Central memory CD4-positive, alpha-beta T cell (primary cell): Measurements from ENCODE around the gene CSH1.
"Not testable (repeated sequence)": the region's sequence is repeated elsewhere in the genome, so short reads cannot be mapped to it uniquely, and the experiment has no call there.

Experiments
- DNase-seq: peaks from one replicate; pipeline ENCODE4 v3.0.0; 2022

Gene CSH1

DNA sequence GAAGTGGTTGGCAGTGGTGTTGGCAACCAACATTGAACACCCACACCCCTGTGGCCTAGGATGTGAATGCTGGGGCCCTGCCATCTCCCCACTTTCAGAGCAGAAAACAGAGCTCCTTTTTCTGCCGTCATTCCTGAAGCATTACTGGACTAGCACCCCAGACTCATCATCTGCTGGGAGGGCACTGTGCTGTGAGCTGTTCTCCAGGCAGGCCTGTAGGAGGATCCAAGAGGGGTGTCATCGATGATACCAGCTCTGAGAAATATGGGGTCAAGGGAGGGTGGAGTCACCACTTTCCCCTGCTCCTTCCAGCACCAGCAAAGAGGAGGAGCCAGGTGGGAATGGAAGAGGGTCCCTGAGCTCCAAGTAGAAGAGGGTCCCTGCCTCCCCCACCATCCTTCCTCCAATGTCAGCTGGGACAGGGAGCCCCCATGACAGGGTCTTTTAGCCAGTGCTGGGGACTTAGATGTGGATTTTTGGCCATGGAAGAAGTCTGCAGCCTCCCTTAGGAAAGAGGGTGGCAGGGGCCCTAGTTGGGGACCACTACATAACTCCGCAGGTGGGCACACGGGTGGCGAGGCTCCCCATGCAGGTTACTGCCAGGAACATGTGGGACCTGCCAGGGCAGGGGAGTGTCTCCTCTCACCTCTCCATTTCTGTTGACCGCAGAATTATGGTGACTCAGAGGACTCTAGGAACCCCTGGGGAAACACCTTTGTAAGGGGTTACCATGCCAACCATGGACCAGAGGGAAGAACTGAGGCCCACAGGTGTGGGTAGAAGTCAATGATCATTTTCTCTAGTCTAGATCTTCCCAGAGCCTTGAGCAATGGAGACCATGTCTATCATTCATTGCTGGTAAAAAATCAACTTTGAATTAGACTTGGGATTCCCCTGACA is 2.8 kb upstream of the CSH1 start:
- DNase-seq = peak; percentile 33

DNA sequence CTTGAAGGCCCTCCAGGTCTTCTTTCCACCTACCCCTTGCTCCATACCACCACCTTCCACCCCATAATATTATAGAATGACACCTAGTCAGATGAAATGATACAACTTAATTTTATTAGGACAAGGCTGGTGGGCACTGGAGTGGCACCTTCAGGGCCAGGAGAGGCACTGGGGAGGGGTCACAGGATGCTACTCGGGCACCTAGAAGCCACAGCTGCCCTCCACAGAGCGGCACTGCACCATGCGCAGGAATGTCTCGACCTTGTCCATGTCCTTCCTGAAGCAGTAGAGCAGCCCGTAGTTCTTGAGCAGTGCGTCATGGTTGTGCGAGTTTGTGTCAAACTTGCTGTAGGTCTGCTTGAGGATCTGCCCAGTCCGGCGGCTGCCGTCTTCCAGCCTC is 1.6 kb downstream of the CSH1 start:
- not testable (repeated sequence) for DNase-seq

DNA sequence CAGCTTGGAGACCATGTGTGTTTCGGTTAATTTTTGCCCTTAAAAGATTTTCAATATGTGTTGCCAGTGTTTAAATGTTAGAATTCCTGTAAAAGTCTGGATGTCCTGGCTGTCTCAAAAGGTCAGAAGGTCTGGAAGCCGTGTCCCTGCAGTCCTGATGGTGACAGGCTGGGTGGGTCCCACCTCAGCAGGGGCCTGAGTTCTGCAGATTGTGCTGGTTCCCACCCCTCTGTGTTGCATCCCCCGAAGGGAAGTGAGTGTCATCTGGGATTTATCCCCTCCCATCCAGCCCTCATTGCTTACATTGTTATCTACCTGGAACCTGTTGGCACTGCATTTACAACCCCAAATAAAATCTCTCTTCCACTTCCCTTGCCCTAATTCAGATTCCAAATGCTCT is 2.4 kb downstream of the CSH1 start:
- DNase-seq = not testable (repeated sequence)

DNA sequence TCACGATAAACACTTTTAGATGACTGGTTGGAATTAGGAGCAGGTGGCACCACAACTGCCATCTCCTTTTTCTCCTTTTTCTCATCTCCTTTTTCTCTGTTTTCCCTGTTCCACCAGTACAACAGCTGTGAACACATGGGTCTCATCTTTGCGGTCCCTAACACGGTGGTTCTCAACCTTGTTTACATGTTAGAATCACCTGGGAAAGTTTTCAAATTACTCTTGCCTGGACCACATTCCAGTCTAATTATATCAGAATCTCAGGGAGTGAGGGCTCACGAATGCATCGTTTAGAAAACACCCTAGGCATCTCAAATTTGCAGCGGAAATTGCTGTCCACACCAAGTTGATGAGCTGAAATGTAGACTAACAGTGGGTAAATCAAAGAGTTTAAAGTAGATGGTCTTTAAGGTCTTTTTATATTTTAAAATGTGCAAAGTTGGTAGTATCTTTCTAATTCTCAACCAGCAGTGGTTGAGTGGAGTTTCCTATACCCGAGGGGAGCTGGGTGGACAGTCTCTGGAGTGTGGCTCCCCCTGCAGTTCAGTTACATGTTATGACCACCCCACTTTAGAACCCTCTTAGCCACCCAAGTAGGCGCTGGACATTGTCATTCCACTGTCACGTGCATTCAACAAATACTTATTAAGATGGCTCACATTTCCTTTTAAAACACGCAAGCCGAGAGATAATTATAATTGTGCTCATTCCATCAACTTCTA is 3.9 kb downstream of the CSH1 start:
- DNase-seq = not testable (repeated sequence)

DNA sequence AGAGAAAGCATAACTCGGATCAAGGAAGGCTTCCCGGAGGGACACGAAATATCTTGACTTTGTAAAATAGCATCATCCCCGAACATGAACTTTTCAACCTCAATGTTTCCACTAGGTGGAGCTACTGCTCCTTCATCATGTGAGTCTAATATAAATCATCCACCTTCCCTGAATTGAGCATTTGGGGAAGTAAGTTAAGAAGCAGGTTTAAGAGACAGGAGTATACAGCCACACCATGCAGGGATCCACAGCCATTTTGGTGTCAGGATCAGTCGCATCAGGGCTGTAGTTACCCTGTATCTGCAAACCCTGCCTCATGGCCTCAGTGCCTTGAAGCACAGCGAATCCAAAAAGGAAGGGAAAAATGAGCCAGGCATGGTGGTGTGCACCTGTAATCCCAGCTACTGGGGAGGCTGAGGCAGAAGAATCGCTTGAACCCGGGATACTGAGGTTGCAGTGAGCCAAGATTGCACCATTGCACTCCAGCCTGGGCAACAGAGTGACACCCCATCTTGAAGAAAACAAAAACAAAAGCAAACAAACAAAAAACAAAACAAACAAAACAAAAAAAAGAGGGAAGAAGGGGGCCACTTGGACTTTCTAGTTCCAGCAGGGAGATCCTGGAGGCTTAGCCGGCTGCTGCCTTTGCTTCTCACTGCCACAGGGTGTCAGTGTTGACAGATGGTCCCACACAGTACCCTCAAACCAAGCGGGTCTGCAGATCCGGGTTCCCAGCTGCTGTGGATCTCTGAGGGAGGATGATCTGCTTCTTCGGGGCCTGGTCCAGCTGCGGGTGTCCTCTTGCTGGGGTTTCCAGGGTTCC is 7.1 kb downstream of the CSH1 start:
- DNase-seq = not testable (repeated sequence)

DNA sequence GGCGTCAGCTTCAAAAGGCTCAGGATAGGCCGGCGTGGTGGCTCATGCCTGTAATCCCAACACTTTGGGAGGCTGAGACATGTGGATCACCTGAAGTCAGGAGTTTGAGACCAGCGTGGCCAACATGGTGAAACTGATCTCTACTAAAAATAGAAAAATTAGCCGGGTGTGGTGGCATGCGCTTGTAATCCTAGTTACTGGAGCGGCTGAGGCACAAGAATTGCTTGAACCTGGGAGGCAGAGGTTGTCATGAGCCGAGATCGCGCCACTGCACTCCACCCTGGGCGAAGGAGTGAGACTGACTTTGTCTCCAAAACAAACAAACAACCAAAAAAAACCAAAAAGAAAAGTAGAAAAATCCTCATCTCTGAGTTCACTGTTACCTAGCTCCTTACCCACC is 11.3 kb downstream of the CSH1 start:
- not testable (repeated sequence) for DNase-seq

DNA sequence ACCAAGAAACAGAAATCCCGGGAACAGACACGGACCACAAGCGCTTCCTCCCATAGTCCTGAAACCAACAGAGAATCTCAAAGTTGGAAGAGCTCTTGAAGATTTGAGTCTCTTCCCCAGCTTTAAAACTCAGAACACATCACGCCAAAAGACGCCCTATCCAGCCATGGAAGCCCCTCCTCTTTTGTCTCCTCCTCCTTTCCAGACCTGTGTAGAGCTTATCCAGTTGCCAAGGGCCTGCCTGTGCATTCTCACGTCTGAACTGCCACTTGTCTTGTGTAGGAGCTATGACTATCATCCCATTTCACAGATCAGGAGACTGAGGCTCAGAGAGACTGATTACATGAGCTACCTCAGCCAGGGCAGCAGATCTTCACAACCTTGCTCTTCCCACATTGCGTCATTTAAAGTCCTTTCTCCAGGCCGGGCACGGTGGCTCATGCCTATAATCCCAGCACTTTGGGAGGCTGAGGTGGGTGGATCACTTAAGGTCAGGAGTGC is 13.7 kb downstream of the CSH1 start:
- DNase-seq = not testable (repeated sequence)

DNA sequence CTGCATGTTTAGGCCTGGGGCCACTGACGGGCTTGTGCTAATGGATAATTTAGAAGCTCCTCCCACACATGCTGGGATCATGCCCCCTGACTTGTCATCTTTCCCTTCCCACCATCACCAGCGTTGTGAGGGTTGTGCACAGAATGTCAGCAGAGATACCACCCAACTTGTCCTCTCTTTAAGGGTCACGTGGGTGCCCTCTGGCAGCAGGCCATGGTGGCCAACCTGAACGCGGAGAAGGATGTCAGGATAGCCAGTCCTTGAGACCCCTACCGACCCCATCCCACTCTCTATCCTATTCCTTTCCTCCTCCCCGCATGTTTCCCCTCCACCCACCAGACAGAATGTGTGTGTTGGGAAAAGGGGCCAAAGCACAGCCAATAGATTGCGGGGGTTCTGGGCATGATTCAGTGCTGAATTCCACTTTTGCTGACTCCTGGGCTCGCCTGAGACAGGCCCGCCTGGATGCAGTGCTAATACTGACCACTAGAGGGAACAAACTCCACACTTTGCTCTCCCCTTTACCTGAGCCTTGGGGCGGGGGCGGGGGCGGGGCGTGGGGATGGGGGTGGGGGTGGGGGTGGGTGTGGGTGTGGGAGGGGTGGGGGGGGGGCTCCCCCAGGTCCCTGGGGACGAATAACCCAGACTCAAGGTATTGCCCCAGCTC is 14.3 kb downstream of the CSH1 start, which contains the start of gene GH2:
TSS of gene GH2 (minus strand) at position 10 of the 667 bp plus-strand sequence. CDS start 143 bp downstream, outside the sequence.
- DNase-seq = peak; percentile 30

DNA sequence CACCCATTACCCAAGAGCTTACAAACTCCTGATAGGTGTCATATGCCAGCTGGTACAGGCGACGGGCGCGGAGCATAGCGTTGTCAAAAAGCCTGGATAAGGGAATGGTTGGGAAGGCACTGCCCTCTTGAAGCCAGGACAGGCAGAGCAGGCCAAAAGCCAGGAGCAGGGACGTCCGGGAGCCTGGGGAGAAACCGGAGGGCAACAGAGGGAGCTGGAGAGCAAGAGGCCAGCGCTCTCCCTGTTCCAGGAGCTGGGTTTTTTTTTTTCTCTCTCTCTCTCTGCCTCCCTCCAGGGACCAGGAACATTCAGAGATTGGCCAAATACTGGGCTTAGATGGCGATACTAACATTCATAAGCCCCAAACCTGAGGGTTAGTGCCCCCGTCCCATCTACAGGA is 15.0 kb downstream of the CSH1 start:
- not testable (repeated sequence) for DNase-seq

DNA sequence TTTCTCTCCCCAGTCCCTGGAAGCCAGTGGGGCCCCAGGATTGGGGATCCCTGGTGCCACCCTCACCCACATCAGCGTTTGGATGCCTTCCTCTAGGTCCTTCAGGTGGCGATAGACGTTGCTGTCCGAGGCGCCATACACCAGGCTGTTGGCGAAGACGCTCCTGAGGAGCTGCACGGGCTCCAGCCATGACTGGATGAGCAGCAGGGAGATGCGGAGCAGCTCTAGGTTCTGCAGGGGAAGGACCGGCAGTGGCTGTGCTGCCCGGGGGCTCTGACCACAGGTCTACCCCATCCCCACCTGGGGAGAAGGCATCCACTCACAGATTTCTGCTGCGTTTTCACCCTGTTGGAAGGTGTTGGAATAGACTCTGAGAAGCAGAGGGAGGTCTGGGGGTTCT is 15.7 kb downstream of the CSH1 start:
- no peak for DNase-seq

DNA sequence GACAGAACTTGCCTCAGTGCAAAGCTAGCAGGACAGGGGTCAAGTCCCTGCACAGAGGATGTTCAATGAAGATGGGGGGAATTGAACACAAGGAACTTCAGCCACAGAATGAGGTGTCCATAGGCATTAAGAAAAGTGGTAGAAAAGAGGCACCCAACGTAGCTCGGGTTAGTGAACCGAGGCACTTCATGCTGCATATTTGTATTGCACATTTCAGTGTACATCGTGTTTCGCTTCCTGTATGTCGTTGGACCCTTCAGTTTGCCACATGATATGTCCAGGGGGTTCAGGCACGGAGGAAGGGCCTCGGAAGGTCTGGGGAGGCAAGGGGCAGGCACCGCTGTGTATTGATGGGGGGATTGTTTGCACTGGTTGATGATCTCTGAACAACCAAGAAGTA is 18.0 kb downstream of the CSH1 start:
- DNase-seq = not testable (repeated sequence)

DNA sequence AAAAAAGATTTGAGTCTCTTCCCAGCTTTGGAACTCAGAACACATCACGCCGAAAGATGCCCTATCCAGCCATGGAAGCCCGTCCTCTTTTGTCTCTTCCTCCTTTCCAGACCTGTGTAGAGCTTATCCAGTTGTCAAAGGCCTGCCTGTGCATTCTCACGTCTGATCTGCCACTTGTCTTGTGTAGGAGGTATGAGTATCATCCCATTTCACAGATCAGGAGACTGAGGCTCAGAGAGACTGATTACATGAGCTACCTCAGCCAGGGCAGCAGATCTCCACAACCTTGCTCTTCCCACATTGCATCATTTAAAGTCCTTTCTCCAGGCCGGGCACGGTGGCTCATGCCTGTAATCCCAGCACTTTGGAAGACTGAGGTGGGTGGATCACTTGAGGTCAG is 21.7 kb downstream of the CSH1 start:
- not testable (repeated sequence) for DNase-seq

DNA sequence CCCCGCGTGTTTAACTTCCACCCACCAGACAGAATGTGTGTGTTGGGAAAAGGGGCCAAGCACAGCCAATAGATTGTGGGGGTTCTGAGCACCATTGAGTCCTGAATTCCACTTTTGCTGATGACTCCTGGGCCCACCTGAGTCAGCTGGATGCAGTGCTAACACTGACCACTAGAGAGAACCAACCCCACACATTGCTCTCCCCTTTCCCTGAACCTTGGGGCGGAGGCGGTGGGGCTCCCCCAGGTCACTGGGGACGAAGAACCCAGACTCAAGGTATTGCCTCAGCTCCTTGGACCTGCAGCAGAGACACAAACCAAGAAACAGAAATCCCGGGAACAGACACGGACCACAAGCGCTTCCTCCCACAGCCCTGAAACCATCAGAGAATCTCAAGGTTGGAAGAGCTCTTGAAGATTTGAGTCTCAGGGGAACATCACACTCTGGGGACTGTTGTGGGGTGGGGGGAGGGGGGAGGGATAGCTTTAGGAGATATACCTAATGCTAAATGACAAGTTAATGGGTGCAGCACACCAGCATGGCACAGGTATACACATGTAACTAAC is 22.2 kb downstream of the CSH1 start:
- not testable (repeated sequence) for DNase-seq

DNA sequence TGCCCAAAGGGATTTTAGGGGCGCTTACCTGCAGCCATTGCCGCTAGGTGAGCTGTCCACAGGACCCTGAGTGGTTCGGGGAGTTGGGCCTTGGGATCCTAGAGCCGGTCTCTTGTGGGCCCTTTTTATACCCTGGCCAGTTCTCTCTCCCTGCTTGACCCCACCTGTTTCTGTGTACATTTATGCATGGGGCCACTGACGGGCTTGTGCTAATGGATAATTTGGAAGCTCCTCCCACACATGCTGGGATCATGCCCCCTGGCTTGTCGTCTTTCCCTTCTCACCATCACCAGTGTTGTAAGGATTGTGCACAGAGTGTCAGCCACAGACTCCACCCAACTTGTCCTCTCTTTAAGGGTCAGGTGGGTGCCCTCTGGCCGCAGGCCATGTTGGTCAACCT is 22.8 kb downstream of the CSH1 start, which contains the start of gene CSH2:
TSS of gene CSH2 (minus strand) at position 101 of the 400 bp plus-strand sequence. CDS start at position 38, 63 bp downstream.
- DNase-seq = not testable (repeated sequence)

DNA sequence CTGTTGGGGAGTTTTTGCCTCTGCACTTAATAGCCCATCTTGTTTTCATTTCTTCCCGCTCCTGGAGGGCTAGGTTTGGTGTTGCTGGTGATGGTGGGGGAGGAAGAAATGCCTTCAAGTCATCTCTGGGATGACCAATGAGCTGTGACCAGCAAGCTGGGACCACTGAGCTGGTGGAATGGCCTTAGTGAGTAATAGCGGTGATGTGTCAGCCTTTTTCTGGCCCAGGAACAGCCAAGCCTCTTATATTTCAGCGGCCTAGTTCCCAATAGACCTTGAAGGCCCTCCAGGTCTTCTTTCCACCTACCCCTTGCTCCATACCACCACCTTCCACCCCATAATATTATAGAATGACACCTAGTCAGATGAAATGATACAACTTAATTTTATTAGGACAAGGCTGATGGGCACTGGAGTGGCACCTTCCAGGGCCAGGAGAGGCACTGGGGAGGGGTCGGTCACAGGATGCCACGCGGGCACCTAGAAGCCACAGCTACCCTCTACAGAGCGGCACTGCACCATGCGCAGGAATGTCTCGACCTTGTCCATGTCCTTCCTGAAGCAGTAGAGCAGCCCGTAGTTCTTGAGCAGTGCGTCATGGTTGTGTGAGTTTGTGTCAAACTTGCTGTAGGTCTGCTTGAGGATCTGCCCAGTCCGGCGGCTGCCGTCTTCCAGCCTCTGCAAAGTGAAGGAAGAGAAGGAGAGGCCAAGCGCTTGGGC is 24.6 kb downstream of the CSH1 start:
- not testable (repeated sequence) for DNase-seq

DNA sequence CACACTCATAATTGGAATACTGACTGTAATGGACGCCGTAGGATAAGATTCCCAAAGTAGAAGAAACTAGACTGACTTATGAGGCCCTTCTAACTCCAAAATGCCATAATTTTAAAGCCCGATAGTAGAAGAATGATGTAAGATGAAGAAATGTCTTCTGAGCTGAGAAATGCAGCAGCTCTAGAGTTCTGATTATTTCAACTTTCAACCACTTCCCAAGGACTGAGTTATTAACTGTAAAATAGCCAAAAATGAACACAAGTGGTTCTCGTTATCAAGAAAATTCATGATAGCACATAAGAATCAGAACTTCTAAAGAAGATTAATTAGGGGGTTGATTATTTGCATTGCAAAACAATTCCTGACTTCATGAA is 26.1 kb downstream of the CSH1 start:
- DNase-seq = not testable (repeated sequence)

DNA sequence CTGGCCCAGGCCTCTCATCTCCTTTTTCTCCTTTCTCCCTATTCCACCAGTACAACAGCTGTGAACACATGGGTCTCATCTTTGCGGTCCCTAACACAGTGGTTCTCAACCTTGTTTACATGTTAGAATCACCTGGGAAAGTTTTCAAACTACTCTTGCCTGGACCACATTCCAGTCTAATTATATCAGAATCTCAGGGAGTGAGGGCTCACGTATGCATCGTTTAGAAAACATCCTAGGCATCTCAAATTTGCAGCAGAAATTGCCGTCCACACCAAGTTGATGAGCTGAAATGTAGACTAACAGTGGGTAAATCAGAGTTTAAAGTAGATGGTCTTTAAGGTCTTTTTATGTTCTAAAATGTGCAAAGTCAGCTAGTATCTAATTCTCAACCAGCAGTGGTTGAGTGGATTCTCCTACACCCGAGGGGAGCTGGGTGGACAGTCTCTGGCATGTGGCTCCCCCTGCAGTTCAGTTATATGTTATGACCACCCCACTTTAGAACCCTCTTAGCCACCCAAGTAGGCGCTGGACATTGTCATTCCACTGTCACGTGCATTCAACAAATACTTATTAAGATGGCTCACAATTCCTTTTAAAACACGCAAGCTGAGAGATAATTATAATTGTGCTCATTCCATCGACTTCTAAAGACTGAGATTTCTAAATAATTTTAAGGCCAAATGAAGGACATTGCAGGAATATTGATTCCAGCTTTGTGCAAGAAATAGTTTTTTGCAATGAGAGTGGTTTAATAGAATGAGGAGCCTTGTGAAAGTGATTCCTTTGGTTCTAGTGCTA is 26.7 kb downstream of the CSH1 start:
- not testable (repeated sequence) for DNase-seq

DNA sequence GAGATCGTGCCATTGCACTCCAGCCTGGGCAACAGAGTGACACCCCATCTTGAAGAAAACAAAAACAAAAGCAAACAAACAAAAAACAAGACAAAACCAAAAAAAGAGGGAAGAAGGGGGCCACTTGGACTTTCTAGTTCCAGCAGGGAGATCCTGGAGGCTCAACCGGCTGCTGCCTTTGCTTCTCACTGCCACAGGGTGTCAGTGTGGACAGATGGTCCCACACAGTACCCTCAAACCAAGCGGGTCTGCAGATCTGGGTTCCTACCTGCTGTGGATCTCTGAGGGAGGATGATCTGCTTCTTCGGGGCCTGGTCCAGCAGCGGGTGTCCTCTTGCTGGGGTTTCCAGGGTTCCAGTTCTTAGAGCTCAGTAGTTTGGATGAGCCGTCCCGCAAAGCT is 29.7 kb downstream of the CSH1 start:
- not testable (repeated sequence) for DNase-seq

DNA sequence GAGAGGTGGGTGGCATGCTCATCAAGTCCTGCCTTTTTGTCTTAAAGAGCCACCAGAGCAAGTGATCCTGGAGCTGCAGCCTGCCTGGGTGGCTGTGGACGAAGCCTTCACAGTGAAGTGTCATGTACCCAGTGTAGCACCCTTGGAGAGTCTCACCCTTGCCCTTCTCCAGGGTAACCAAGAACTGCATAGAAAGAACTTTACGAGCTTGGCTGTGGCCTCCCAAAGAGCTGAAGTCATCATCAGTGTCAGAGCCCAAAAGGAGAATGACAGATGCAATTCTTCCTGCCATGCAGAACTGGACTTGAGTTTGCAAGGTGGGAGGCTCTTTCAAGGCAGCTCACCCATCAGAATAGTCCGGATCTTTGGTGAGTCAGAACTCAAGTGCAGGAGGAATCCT is 37.1 kb downstream of the CSH1 start:
- DNase-seq = no peak

DNA sequence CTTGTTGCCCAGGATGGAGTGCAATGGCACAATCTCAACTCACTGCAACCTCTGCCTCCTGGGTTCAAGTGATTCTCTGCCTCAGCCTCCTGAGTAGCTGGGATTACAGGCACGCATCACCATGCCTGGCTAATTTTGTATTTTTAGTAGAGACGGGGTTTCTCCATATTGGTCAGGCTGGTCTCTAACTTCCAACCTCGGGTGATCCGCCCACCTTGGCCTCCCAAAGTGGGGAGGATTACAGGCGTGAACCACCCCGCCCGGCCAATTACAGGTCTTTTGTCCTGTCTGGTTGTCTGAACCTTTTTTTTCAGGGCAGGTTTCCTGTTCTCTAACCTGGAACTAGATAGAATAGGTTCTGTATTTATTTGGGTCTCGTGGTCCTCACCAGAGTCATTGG is 39.9 kb downstream of the CSH1 start:
- DNase-seq = not testable (repeated sequence)
